ENCODE results near the gene SPPL2C.

Gene SPPL2C

DNA sequence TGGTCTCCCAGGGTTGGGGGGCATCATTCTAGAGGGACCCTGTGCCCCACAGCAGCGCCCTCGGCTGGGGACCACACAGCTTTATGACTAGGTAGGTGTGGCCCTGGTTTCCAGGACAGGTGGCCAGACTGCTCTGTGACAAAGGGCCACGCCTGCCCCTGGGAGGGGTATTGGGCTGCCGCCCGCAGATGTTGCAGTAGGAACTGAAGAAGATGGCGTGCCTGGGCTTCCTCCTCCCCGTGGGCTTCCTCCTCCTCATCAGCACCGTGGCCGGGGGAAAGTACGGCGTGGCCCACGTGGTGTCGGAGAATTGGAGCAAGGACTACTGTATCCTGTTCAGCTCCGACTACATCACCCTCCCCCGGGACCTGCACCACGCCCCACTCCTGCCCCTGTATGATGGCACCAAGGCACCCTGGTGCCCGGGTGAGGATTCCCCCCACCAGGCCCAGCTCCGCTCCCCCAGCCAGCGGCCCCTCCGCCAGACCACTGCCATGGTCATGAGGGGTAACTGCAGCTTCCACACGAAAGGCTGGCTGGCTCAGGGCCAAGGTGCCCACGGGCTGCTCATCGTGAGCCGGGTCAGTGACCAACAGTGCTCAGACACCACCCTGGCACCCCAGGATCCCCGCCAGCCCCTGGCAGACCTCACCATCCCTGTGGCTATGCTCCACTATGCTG is at the start of gene SPPL2C:
SPPL2C (plus strand) TSS at position 187 of the 681 bp plus-strand sequence; CDS start at position 213, 26 bp downstream.
- no peak for DNase-seq

GRCh38 chr17:45800816-45801215 is 43.9 kb upstream of the SPPL2C start:
- DNase-seq, result no peak

- DNase-seq, result no peak
Measured at GRCh38 chr17:45801421-45801820, 43.3 kb upstream of the SPPL2C start.

DNA sequence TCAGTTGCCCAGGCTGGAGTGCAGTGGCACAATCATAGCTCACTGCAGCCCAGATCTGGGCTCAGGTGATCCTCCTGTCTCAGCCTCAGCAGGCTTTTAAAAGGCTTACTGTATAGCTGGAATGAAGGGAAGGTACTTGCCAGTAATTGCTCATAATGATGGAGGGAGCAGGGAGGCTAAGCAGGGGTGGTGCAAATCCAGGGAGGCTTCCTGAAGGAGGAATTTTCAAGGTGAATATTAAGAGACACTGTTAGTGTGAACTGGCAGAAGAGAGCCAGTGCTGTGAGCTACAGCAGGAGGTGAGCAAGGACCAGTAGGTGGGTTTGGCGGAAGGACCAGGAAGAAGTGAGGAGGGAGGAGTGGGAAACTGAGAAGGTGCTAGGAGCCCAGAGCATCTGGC is 35.8 kb upstream of the SPPL2C start:
- DNase-seq, result no peak

GRCh38 chr17:45809499-45809898 is 35.2 kb upstream of the SPPL2C start:
- peak; percentile 0 for DNase-seq

GRCh38 chr17:45812102-45812501 is 32.6 kb upstream of the SPPL2C start:
- DNase-seq, result no peak

DNA sequence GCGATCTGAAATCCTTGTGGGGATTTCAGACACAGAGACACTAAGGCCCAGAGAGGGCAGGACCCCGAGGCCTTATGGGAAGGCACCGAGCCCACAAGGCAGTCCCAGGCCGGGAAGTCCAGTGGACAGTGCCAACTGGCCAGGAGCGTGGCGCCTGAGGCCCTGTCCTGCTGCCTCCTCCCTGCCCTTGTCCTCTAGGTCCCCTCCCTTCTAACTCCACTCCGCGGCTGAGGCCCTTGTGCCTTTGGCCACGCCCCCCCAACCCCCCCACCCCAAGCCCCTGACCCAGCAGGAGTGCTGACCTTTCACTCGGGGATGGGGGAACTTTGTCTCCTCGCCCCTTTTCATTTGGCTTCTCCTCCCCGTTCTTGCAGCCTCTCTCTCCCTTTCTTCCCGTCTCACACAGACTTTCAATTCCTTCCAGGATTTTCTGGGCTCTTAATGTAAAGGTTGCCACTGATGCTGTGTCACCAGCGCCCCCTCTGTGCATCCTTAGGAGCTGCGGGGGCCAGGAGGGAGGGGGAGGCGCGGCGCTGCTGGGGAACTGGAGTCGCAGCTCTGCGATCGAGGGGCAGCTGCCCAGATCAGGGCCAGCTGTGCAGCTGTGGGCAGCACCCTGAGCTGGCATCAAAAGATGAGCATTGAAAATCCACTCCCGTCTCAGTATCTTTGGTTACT is 31.5 kb upstream of the SPPL2C start:
- DNase-seq, result no peak

DNA sequence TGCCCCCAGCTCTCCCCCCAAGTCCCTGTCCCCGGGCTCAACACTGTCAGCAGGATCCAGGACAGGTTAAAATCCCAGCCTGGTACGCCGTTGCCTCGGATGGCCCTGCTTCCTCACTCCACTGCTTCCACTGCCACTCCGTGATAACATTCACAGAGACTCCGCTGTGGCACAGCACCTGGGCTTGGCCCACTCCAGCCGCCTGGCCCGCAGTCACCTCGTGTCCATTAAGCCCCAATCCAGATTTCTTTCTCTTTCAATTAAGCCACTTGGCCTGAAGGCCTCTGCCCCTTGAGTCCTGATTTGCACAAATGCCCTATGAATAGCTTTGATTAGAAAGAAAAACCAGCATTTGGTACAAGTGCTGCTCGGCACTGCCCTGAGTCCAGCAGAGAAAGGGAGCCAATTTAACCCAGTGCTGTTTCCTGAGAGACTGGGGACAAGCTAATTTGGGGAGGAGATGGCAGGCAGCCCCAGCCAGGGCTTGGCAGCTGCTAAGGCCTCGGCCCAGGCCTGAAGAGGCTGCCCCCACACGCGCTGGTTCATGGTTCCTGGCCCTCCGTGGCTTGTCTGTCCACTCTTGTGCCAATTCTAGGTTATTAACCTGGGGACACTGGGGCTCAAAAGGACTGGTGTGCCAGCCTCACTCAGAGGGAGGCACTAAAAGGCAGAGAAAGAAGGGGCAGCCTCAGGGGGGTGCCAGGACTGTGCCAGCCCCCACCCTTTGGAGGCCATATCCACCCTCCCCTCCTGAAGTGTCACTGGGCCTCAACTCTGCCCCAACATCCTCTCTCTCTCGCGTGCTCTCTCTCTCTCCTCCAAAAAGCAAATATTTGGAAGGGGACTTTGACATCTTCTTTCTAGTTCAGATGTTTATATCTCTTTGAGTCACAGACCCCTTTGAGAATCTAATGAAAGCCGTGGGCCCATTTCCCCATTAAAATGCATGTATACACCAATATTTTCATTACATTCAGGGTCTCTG is 29.8 kb upstream of the SPPL2C start:
- DNase-seq, result no peak

DNA sequence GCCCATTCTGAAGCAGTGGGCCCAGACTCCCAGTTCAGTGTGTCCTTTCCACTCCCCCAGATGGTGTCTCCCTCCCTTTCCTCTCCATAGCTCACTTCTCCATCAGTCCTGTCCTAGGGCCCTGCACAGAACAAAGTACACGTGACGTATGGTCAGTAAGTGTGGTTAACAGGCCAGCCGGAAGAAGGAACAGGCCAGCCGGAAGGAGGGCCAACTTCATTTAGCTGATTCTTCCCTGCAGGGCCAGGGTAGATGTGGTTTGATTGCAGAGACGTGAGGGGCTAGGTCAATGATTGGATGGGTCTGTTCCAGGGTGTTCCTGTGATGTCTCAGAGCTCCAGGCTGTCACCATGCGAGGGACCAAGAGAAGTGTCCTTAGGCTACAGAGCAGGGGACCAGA is 28.9 kb upstream of the SPPL2C start:
- DNase-seq, result no peak

DNA sequence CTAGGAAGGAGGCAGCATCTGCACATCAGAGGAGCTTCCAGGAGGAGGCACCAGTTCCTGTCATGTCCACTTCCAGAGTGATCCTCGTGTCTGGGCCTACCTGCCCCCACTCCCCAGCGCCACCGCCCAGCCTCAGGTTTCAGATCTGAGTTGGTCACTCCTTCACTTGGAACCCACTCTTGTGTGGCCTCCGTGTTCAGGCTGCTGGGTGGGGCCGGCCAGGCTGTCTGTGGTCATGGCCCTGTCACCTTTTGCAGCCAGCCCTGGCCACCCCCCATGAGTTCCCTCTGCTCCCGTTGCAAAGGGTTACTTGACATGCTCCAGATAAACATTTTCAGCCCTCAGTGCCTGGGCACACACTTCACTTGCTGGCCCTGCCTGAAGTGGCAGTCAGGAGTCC is 26.6 kb upstream of the SPPL2C start:
- DNase-seq, result no peak

GRCh38 chr17:45818699-45819098 is 26.0 kb upstream of the SPPL2C start:
- DNase-seq, result no peak

DNA sequence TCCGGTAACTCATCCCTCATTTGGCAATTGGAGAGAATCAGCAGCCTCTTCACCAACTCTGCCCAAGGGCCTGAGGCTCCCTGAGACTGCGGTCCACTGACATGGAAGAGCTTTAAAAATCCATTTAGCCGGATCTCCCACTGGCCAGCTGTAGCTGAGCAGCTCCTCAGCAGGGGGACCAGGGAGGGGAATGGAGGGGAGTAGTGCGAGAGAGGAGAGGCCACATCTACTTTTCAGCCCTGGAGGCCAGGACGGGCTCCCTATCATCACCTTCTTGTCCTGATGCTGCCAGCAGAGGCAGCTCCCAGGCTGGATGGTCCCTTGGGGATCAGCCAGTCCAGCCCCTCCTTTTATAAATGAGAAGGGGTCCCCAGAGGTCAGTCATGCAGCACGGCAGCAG is 25.0 kb upstream of the SPPL2C start:
- DNase-seq, result no peak

- no peak for DNase-seq
Measured at GRCh38 chr17:45820052-45820780, 24.5 kb upstream of the SPPL2C start.

- no peak for DNase-seq
Measured at GRCh38 chr17:45821147-45821546, 23.5 kb upstream of the SPPL2C start.

- DNase-seq, result no peak
Measured at GRCh38 chr17:45823598-45823997, 21.1 kb upstream of the SPPL2C start.

GRCh38 chr17:45824475-45824874 is 20.2 kb upstream of the SPPL2C start:
- no peak for DNase-seq

GRCh38 chr17:45824901-45825492 is 19.7 kb upstream of the SPPL2C start:
- no peak for DNase-seq

DNA sequence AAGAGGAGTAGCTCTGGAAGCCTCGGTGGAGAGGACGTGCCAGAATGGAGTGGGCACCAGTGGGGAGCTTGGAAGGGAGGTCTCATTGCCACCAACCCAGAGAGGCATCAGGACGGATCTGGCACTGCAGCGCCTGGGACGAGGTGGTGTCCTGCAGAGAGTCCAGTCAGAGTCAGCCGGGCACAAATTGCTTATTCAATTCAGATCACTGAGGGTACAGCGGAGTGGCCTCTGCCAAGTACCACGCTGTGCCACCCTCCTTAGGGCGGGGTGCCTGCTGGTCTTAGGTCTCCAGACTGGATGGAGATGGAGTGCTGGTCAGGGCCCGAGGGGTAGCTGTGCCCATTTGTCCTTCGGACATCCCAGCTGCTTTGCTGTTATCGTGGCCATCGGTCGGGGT is 18.9 kb upstream of the SPPL2C start:
- DNase-seq, result no peak

DNA sequence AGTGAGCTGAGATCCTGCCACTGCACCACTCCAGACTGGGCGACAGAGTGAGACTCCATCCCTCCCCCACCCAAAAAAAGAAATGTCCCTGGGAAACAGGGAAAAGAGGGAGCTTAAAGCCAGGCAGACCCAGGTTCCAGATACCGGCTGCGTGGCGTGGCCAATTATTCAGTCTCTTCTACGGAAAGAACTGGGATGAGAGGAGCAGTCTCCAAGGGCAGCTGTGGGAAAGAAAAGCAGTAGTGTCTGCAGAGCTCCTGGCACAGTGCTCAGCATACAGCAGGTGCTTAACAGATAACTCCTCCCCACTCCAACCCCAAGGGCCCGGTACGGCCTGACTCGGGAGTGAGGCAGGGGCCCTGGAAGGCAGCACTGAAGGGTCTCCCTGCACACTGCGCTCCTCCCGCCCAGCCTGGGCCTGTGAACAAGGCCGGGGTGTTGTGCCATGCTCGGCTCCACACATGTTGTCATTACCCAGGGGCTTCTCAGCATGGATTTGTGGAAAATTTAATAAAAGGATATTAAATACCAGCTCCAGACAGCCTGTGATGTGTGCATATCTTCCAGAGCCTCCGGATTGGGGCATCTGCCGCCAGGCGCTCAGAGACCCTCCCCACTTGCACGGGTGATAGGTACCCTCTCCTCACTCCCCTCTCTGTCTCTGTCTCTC is 17.6 kb upstream of the SPPL2C start:
- no peak for DNase-seq

- no peak for DNase-seq
Measured at GRCh38 chr17:45828171-45828570, 16.5 kb upstream of the SPPL2C start.

DNA sequence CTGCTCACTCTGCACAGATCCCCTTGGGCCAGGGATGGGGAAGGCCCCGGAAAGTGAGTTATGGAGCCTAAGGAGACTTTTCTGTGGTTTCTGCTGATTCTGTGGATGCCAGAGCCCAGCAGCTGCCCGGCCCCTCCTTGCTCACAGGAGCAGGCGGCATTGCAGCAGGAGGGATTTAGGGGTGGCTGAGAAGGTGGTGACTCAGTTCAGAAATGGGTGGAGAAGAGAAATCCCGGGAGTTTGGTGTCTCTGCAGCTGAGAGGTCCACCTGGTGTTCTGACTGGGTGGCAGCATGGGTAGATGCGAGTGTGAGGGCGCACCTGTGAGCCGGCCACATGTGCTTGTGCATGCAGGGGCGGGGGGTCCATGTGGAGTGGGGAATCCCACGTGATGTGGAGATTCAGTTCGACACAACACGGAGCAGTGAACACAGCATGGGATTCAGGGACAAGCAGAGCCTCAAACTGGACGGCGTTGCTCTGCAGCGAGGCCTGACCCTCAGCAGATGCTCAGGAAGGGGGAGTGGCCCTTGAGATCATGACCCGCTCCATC is 16.0 kb upstream of the SPPL2C start:
- no peak for DNase-seq

GRCh38 chr17:45833920-45834319 is 10.8 kb upstream of the SPPL2C start:
- DNase-seq, result no peak

Data from kidney glomerular epithelial cell (primary cell).